Mesothelial cell of epicardium (in vitro differentiated cells): ENCODE data around the gene PLEKHS1. TPM values are rescaled to one million over a fixed set of nuclear protein-coding genes. Genes with fewer than 3 reads are reported as not detected.
"Not testable (repeated sequence)": the region's sequence is repeated elsewhere in the genome, so short reads cannot be mapped to it uniquely, and the experiment has no call there.

Source experiments
- DNase-seq, 2 experiments: peaks; one replicate each; pipeline ENCODE4 v3.0.0; 2021; ENCODE audit warnings: low spot score in 2 of 2; ENCODE audit not compliant: unreplicated experiment in 2 of 2
- H3K27ac Mint-ChIP-seq: 2 replicates; pipeline ENCODE4 v1.8.0; 2021; ENCODE audit warnings: mixed read lengths
- H3K27me3 Mint-ChIP-seq: 2 replicates; pipeline ENCODE4 v1.8.0; 2021; ENCODE audit warnings: low read depth, mixed read lengths
- H3K36me3 Mint-ChIP-seq: 2 replicates; pipeline ENCODE4 v1.8.0; 2021; ENCODE audit warnings: mixed read lengths
- H3K4me1 Mint-ChIP-seq: 2 replicates; pipeline ENCODE4 v1.8.0; 2021; ENCODE audit warnings: mixed read lengths
- H3K4me3 Mint-ChIP-seq: 2 replicates; pipeline ENCODE4 v1.8.0; 2021; ENCODE audit warnings: mild to moderate bottlenecking, moderate library complexity, mixed read lengths
- H3K9me3 Mint-ChIP-seq: 2 replicates; pipeline ENCODE4 v1.8.0; 2021; ENCODE audit warnings: mixed read lengths
- total RNA-seq: library from RNA; stranded (reverse); gene quantifications from 3 replicates; pipeline ENCODE4 v1.2.1, GENCODE V29; 2021
- TF ChIP-seq, protein P1 (sequence below): fragments of 200-600 bp; sonication (generic); IDR thresholded peaks from one replicate; pipeline ENCODE4 v1.5.0; 2021; ENCODE audit warnings: antibody characterized with exemption; ENCODE audit not compliant: unreplicated experiment

PLEKHS1 gene
- total RNA-seq, 1 donor from 2014 or later = not detected

- no peak for DNase-seq
- no peaks in the 10 kb centered on the region for H3K27me3 Mint-ChIP-seq
- no peaks in the 10 kb centered on the region for H3K9me3 Mint-ChIP-seq
- no peaks in the 10 kb centered on the region for H3K36me3 Mint-ChIP-seq
- no peak overlapping the region for H3K27ac Mint-ChIP-seq
- H3K4me3 Mint-ChIP-seq = no peak overlapping the region
- TF ChIP-seq, protein P1, sequence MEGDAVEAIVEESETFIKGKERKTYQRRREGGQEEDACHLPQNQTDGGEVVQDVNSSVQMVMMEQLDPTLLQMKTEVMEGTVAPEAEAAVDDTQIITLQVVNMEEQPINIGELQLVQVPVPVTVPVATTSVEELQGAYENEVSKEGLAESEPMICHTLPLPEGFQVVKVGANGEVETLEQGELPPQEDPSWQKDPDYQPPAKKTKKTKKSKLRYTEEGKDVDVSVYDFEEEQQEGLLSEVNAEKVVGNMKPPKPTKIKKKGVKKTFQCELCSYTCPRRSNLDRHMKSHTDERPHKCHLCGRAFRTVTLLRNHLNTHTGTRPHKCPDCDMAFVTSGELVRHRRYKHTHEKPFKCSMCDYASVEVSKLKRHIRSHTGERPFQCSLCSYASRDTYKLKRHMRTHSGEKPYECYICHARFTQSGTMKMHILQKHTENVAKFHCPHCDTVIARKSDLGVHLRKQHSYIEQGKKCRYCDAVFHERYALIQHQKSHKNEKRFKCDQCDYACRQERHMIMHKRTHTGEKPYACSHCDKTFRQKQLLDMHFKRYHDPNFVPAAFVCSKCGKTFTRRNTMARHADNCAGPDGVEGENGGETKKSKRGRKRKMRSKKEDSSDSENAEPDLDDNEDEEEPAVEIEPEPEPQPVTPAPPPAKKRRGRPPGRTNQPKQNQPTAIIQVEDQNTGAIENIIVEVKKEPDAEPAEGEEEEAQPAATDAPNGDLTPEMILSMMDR = no peak
- peaks cover 14% of the 10 kb centered on the region for H3K4me1 Mint-ChIP-seq
Observed at GRCh38 chr10:113819989-113820388, 68.5 kb downstream of the PLEKHS1 start.

GRCh38 chr10:113820507-113820906, 69.0 kb downstream of the PLEKHS1 start:
- Mint-ChIP-seq H3K9me3 (no peaks in the 10 kb centered on the region), H3K27me3 (no peaks in the 10 kb centered on the region), H3K36me3 (no peaks in the 10 kb centered on the region), H3K4me3 (no peak overlapping the region), H3K4me1 (peaks cover 14% of the 10 kb centered on the region), H3K27ac (no peak overlapping the region)
- DNase-seq = no peak
- TF ChIP-seq, protein P1 = no peak

DNA sequence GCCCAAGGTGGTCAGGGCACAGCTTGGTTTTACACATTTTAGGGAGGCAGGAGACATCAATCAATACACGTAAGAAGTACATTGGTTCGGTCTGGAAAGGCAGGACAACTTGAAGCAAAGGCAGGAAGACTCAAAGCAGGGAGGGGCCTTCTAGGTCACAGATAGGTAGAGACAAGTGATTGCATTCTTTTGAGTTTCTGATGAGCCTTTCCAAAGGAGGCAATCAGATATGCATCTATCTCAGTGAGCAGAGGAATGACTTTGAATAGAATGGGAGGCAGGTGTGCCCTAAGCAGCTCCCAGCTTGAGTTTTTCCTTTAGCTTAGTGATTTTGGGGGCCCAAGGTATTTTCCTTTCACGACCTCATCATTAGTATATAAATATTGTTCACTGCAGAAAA, 69.8 kb downstream of the PLEKHS1 start:
- H3K9me3 Mint-ChIP-seq, H3K27me3 Mint-ChIP-seq, H3K36me3 Mint-ChIP-seq, DNase-seq, H3K4me3 Mint-ChIP-seq, H3K27ac Mint-ChIP-seq: not testable (repeated sequence)
- peaks cover 14% of the 10 kb centered on the region for H3K4me1 Mint-ChIP-seq

GRCh38 chr10:113822174-113822573, 70.7 kb downstream of the PLEKHS1 start:
- no peaks in the 10 kb centered on the region for H3K36me3 Mint-ChIP-seq
- H3K4me3 Mint-ChIP-seq = no peak overlapping the region
- no peaks in the 10 kb centered on the region for H3K9me3 Mint-ChIP-seq
- no peak for DNase-seq
- H3K27me3 Mint-ChIP-seq = no peaks in the 10 kb centered on the region
- no peak overlapping the region for H3K27ac Mint-ChIP-seq
- TF ChIP-seq, protein P1 = no peak
- H3K4me1 Mint-ChIP-seq = peaks cover 14% of the 10 kb centered on the region

GRCh38 chr10:113823389-113823788, 71.9 kb downstream of the PLEKHS1 start:
- Mint-ChIP-seq H3K4me1 (peaks cover 14% of the 10 kb centered on the region), H3K27me3 (no peaks in the 10 kb centered on the region), H3K4me3 (no peak overlapping the region), H3K9me3 (peaks cover under 1% of the 10 kb centered on the region), H3K36me3 (no peaks in the 10 kb centered on the region), H3K27ac (no peak overlapping the region)
- TF ChIP-seq, protein P1 = no peak
- no peak for DNase-seq

GRCh38 chr10:113825791-113826190, 74.3 kb downstream of the PLEKHS1 start:
- peaks cover 4% of the 10 kb centered on the region for H3K9me3 Mint-ChIP-seq
- TF ChIP-seq, protein P1 = no peak
- DNase-seq = no peak
- peaks cover 4% of the 10 kb centered on the region for H3K27me3 Mint-ChIP-seq
- H3K4me3 Mint-ChIP-seq = no peak overlapping the region
- peaks cover 15% of the 10 kb centered on the region for H3K4me1 Mint-ChIP-seq
- no peaks in the 10 kb centered on the region for H3K36me3 Mint-ChIP-seq
- no peak overlapping the region for H3K27ac Mint-ChIP-seq

GRCh38 chr10:113828567-113828966, 77.1 kb downstream of the PLEKHS1 start:
- H3K27ac Mint-ChIP-seq, H3K36me3 Mint-ChIP-seq, DNase-seq, H3K27me3 Mint-ChIP-seq, H3K4me3 Mint-ChIP-seq, H3K9me3 Mint-ChIP-seq: not testable (repeated sequence)
- peaks cover 18% of the 10 kb centered on the region for H3K4me1 Mint-ChIP-seq
